Cerebellar cortex (tissue), 1 donor: ENCODE data around the gene ADGRE1.

Source experiments
- DNase-seq: peaks from one replicate; pipeline ENCODE4 v3.0.0-alpha.2; 2015; ENCODE audit warnings: low spot score

The ADGRE1 gene

GRCh38 chr19:6955082-6955481 lies 67.7 kb downstream of the ADGRE1 start:
- no peak for DNase-seq

DNA sequence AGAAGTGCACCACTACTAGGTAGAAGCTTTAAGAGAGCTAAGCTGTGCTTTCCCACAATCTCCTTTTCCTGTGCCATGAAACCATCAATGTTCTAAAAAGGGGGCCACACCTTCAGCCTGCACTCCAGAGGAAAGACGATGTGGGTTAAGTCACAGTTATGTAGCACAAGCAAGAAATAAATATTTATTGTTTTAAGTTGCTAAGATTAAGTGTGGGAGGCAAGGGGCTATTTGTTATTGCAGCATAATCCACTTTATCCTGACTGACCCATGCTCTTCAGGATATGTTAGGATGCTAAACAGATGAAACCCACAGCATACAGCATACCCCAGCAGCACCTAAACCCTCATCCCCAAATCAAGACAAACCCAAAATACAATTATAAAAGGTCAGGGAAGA lies 69.2 kb downstream of the ADGRE1 start:
- DNase-seq, result no peak

- no peak for DNase-seq
Observed at GRCh38 chr19:6958791-6959190, 71.4 kb downstream of the ADGRE1 start.

DNA sequence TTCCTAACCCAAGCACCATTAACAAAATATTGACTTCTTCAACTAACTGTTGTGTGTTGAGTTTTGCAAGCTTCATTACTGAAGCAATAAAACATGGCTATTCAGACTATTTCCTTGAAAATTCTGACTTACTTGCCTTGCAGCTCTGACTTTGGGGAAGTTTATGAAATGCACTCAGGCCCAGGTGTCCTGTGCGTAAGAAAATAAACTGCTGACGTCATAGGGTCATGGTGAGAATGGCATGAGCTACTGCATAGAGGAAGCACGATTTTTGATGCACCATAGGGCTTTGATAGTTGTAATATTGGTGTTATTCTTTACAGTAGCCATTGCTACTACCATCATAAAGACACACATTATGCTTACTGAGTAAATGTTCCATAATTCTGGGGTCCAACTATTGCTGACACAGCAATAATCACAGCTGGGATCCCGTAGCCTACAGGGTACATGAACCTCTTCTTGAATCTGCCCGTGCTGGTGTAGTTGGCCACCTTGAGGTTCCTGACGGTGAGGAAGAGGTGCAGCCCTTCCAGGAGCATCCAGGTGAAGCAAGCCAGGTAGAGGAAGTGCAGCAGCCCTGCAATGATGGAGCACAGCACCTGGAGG lies 76.0 kb downstream of the ADGRE1 start:
- DNase-seq, result no peak

- no peak for DNase-seq
Observed at GRCh38 chr19:6963937-6964336, 76.6 kb downstream of the ADGRE1 start.

GRCh38 chr19:6967967-6968366 lies 80.6 kb downstream of the ADGRE1 start:
- no peak for DNase-seq

DNA sequence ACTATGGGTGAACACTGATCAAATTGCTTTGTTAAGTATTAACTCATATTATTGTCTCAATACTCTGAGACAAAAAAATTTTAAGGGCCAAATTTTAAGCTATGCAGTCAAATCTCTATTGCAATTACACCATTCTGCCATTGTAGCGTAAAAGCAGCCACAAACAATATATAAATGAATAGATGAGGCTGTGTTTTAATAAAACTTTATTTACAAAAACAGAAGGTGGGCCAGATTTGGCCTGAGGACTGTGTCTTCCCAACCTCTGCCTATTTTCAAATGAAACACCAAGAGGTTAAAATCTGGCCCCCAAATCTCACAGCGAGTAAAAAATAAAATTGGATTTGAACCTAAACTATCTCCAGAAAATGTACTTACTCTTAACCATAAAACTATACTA lies 82.1 kb downstream of the ADGRE1 start:
- DNase-seq, result no peak

- no peak for DNase-seq
Observed at GRCh38 chr19:6970021-6970420, 82.6 kb downstream of the ADGRE1 start.

DNA sequence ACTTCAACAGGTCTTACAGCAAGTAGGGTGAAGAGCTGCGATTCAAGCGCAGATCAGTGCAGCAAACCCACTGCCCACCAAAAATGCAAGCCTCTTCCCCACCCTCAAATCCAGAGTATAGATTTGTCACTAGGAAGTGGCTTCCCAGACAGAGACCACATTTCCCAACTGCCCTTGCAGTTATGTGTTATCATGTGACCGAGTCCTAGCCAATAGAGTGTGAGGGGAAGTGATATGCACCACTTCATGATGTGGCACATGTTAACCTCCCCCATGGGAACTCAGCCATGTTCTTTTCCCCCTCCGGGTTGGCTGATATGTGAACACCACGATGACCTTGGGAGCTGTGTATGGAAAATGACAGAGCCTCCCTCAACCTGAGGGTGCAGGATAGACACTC lies 83.1 kb downstream of the ADGRE1 start:
- DNase-seq, result no peak

DNA sequence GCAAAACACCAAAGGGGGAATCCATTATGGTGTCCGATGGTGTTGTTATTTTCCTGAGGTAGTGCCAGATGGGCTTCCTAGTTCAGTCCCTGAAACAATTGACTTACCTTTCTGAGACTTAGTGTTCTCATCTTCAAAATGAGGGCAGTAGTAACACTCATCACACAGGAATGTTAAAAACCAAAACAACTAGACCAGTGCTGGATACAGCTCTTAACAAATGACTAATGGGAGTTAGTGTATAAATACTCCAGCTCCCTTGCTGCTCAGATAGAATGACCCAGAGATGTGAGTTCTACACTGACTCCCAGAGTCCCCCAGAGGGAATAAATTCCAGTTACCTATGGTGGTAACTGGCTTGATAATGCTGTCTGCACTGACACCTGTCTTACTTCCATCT lies 84.0 kb downstream of the ADGRE1 start:
- DNase-seq, result no peak

DNA sequence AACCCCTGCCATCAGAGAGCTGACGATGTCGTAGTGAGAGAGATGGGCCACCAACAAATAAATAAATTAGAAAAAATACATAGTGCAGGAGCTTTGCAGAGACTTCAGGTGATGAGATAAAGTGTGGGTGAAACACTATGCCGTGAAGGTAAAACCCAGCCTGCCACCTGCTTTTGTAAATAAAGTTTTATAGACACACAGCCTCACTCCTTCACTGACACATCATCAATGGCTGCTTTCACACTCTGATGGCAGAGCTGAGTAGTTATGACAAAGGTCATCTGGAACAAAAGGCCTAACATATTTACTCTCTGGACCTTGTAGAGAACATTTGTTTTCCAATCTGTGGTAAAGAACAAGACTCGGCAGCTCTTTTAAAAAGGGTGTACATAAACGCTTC lies 88.8 kb downstream of the ADGRE1 start:
- no peak for DNase-seq

- no peak for DNase-seq
Observed at GRCh38 chr19:6979399-6979798, 92.0 kb downstream of the ADGRE1 start.

DNA sequence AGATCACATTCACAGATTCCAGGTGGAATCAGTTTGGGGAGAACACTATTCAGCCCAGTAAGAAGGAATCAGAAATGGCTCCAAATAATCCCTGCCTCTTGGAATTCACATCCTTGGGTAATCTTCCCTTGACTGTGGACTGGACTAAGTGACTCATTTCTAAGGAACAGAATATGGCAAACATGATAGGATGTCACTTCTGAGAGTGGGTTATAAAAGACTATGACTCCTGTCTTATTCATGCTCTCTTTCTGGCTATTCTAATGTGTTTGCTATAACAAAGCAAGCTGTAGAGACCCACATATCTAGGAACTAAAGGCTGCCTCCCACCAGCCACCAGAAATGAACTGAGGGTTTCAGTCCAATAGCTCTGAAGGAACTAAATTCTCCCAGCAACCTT lies 96.1 kb downstream of the ADGRE1 start:
- no peak for DNase-seq

DNA sequence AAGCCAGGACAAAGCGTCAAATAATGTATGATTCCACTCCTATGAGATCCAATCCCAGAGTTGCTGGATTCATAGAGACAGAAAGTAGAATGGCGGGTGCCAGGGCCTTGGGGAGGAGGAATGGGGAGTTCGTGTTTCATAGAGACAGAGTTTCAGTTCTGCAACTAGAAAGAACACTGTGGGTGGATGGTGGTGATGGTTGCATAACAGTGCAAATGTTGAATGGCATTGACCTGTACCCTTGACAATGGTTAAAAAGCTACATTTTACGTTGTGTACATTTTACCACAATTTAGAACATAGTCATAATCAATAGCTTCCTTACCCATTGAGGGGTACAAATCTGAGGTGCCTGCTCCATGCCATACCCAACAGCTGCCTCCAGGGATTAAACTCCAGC lies 100.5 kb downstream of the ADGRE1 start:
- DNase-seq, result no peak

DNA sequence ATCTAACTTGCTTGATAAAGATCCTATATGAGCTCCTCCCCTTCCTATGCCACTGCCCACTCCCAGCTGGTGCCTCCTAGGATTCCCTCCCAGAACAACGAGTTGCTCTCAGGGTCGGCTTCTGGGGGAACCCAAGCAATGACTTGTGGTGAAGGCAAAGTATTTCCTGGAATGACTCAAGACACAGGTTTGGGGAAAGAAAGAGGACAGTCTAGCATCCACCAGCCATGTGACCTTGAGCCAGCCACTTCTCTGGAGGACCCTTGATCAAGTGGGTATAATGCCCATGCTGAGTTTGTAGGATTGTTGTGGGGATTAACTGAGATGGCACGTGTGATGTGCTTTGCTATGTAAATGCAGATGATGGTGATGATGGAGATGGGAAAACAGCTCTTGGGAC lies 100.9 kb downstream of the ADGRE1 start:
- no peak for DNase-seq
